Measurements from ENCODE around the gene ACAD11. TPM values are rescaled to one million over a fixed set of nuclear protein-coding genes. Genes with fewer than 3 reads are reported as not detected.

ACAD11 gene
- polyA plus RNA-seq, 3 donors: 0.31 to 25.4 (median 0.40) TPM

DNA sequence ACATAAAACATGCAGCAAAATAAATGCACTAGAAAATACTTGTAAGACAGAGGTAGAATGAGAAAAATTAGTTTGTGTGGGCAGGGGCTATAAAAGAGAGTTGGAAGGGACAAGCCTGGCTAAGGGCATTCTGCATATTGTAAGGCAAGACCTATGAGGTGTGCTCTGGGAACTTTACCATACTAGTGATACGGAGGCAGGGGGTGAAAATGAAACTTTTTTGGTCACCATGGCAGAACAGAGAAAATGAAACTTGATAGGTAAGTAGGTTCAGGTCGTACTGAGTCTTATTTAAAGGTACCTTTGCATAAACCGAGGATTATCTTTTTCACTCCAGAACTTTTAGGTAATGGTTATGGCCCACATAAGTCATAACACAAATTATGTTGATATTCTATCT is 137.3 kb downstream of the ACAD11 start:
- H3K27me3 ChIP-seq (ENCODE audit: control insufficient read depth in 2 of 2, insufficient read depth in 2 of 2, low read length in 2 of 2): no peaks in the 10 kb centered on the region
- no peak overlapping the region for H3K4me3 ChIP-seq (replicated peaks in 1 of 3; ENCODE audit: low read depth in 2 of 3, low read length in 3 of 3)
- peaks cover 3% of the 10 kb centered on the region for H4K20me1 ChIP-seq (ENCODE audit: insufficient read depth, low read length)
- H3K4me1 ChIP-seq (ENCODE audit: control insufficient read depth in 1 of 2, insufficient read depth in 2 of 2, low read length in 2 of 2): no peaks in the 10 kb centered on the region
- no peaks in the 10 kb centered on the region for H3K9me3 Mint-ChIP-seq
- H3K27me3 Mint-ChIP-seq (ENCODE audit: low read depth in 3 of 3): no peaks in the 10 kb centered on the region
- H3K9me3 ChIP-seq (replicated peaks in 1 of 2; ENCODE audit: control insufficient read depth in 1 of 2, insufficient read depth in 1 of 2, low read length in 2 of 2): no peaks in the 10 kb centered on the region
- H3K4me1 Mint-ChIP-seq: no peaks in the 10 kb centered on the region
- no peak overlapping the region for H3K27ac ChIP-seq (ENCODE audit: low read depth in 1 of 2, low read length in 2 of 2)
- H3K36me3 ChIP-seq (replicated peaks in 1 of 2; ENCODE audit: control insufficient read depth in 1 of 2, insufficient read depth in 2 of 2, low read length in 2 of 2): peaks cover 95 to 100% of the 10 kb centered on the region in 2 donors
- H3K36me3 Mint-ChIP-seq: peaks cover 83 to 90% of the 10 kb centered on the region in 2 donors
- intact Hi-C loops (cut with micrococcal nuclease): loop anchor here in 1 of 2 donors (10.0 kb wide), 1 partner anchor 1092 kb away; no protein-coding TSS in a partner anchor
- DNase-seq: no peak
- TF ChIP-seq, protein P1, sequence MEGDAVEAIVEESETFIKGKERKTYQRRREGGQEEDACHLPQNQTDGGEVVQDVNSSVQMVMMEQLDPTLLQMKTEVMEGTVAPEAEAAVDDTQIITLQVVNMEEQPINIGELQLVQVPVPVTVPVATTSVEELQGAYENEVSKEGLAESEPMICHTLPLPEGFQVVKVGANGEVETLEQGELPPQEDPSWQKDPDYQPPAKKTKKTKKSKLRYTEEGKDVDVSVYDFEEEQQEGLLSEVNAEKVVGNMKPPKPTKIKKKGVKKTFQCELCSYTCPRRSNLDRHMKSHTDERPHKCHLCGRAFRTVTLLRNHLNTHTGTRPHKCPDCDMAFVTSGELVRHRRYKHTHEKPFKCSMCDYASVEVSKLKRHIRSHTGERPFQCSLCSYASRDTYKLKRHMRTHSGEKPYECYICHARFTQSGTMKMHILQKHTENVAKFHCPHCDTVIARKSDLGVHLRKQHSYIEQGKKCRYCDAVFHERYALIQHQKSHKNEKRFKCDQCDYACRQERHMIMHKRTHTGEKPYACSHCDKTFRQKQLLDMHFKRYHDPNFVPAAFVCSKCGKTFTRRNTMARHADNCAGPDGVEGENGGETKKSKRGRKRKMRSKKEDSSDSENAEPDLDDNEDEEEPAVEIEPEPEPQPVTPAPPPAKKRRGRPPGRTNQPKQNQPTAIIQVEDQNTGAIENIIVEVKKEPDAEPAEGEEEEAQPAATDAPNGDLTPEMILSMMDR (IDR thresholded peaks at IDR 0.05): no peak
- H3K9ac ChIP-seq (ENCODE audit: insufficient read depth, low read length, poor library complexity, severe bottlenecking): no peak overlapping the region
- no peak overlapping the region for H3K4me3 Mint-ChIP-seq
- no peak overlapping the region for H3K4me2 ChIP-seq (replicated peaks; ENCODE audit: extremely low read depth, low read length, poor library complexity, severe bottlenecking)
- H2AFZ ChIP-seq (ENCODE audit: insufficient read depth, low read depth, low read length, poor library complexity, severe bottlenecking): no peak overlapping the region
- no peaks in the 10 kb centered on the region for H3K79me2 ChIP-seq (ENCODE audit: insufficient read depth, low read length)
- no peak overlapping the region for H3K27ac Mint-ChIP-seq
- 100% methylated on average over 1 of the region's 3 CpGs for WGBS (ENCODE audit: insufficient coverage)

- H3K36me3 Mint-ChIP-seq: peaks cover 85 to 92% of the 10 kb centered on the region in 2 donors
- no peaks in the 10 kb centered on the region for H3K9me3 Mint-ChIP-seq
- Histone ChIP-seq H3K4me2 (replicated peaks; ENCODE audit: extremely low read depth, low read length, poor library complexity, severe bottlenecking) (no peak overlapping the region), H3K27me3 (ENCODE audit: control insufficient read depth in 2 of 2, insufficient read depth in 2 of 2, low read length in 2 of 2) (no peaks in the 10 kb centered on the region), H2AFZ (ENCODE audit: insufficient read depth, low read depth, low read length, poor library complexity, severe bottlenecking) (no peak overlapping the region), H3K36me3 (replicated peaks in 1 of 2; ENCODE audit: control insufficient read depth in 1 of 2, insufficient read depth in 2 of 2, low read length in 2 of 2) (peaks cover 95 to 100% of the 10 kb centered on the region in 2 donors), H3K4me3 (replicated peaks in 1 of 3; ENCODE audit: low read depth in 2 of 3, low read length in 3 of 3) (no peak overlapping the region), H3K4me1 (ENCODE audit: control insufficient read depth in 1 of 2, insufficient read depth in 2 of 2, low read length in 2 of 2) (no peaks in the 10 kb centered on the region), H3K27ac (ENCODE audit: low read depth in 1 of 2, low read length in 2 of 2) (no peak overlapping the region), H4K20me1 (ENCODE audit: insufficient read depth, low read length) (peaks cover 3% of the 10 kb centered on the region), H3K9me3 (replicated peaks in 1 of 2; ENCODE audit: control insufficient read depth in 1 of 2, insufficient read depth in 1 of 2, low read length in 2 of 2) (no peaks in the 10 kb centered on the region), H3K79me2 (ENCODE audit: insufficient read depth, low read length) (no peaks in the 10 kb centered on the region), H3K9ac (ENCODE audit: insufficient read depth, low read length, poor library complexity, severe bottlenecking) (no peak overlapping the region)
- no peak overlapping the region for H3K4me3 Mint-ChIP-seq
- intact Hi-C loops (cut with micrococcal nuclease): loop anchor here in 1 of 2 donors (10.0 kb wide), 1 partner anchor 1093 kb away; no protein-coding TSS in a partner anchor
- WGBS (ENCODE audit: insufficient coverage): no CpG with 5 or more reads among the region's 5 CpGs
- TF ChIP-seq, protein P1 (IDR thresholded peaks at IDR 0.05): no peak
- peak overlapping the region in 1 of 7 donors; percentile 12 for H3K27ac Mint-ChIP-seq
- no peak for DNase-seq
- no peaks in the 10 kb centered on the region for H3K27me3 Mint-ChIP-seq (ENCODE audit: low read depth in 3 of 3)
- H3K4me1 Mint-ChIP-seq: no peaks in the 10 kb centered on the region
These were observed 137.7 kb downstream of the ACAD11 start for GRCh38 chr3:132521901-132522300.

Data from CD14-positive monocyte (primary cell).